GM18517 (cell line): ENCODE data around the gene RALGPS1.

ENCODE experiments used
- ATAC-seq: cut with Tn5 transposase; IDR thresholded peaks from one replicate; pipeline ENCODE4 v1.9.1; 2021; ENCODE audit warnings: mild to moderate bottlenecking, moderate library complexity; ENCODE audit not compliant: unreplicated experiment

Gene RALGPS1

GRCh38 chr9:127182901-127183746, 268.5 kb downstream of the RALGPS1 start:
- no peak for ATAC-seq

DNA sequence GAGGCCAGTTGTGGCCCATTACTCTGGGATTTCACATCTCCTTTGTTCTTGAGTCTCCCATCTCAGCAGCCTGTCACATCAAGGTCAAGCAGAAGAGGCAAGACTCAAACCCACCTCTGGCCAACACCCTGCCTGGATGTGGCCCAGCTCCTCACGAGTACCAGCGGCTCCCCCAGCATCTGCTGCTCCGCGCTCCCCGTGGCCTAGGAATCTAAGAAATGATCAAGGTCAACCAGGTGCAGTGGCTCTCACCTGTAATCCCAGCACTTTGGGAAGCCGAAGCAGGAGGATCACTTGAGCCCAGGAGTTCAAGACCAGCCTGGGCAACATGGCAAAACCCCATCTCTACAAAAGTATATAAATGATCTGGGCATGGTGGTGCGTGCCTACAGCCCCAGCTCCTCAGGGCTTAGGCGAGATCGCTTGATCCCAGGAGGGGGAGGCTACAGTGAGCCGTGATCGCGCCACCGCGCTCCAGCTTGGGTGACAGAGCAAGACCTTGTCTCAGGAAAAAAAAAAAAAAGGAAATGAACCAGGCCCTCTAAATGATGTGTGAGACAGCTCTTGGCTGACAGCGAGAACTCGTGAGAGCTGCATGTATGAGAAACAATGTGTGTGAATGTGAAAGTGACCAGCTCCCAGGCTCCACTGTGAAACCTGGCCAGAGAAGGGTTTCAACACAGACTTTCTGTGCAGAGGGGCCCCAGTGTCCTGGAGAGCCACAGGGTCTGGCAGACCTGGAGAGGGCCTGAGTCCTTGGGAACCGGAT, 269.4 kb downstream of the RALGPS1 start:
- no peak for ATAC-seq

DNA sequence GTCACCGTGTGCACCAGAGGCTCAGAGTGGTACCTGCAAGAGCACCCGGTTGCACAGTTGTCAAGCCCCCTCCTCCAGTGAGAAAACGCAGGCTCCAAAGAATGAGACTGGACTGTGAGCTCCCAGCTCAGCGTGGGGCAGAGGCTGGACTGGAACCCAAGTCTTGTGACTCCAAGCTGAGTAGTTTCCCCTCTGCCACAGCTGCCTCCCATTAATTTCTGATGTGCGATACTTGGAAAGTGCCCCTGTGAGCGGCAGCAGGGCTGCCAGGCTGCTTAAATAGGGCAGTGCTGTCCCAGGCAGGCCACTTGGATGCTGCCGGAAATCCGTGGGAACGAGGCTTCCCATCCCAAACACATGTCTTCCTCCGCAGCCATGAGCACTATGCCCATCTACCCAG, 270.1 kb downstream of the RALGPS1 start:
- ATAC-seq = no peak

DNA sequence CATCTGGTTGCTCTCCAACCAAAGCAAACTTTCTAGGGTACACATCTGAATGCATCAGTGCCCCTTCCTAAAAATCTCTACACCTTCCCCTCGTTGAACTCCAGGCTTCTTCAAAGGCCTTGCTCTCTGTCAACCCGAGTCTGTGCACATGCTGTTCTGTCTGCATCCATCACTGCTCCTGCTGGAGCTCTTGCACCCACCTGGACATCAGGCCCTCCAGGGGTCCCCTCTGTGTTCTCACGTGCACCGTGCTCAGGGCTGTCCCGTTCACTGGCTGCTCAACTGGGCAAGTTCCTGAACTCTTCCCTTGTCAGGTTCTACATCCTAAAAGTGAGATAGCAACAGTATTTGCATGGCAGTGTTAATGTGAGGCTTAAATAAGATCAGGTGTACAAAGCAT, 270.6 kb downstream of the RALGPS1 start:
- no peak for ATAC-seq

- ATAC-seq = no peak
Observed at GRCh38 chr9:127185931-127186781, 271.6 kb downstream of the RALGPS1 start.

- ATAC-seq = no peak
Observed at GRCh38 chr9:127186806-127187205, 272.2 kb downstream of the RALGPS1 start.

GRCh38 chr9:127187231-127187956, 272.8 kb downstream of the RALGPS1 start:
- ATAC-seq = no peak

- ATAC-seq = no peak
Observed at GRCh38 chr9:127188396-127188795, 273.8 kb downstream of the RALGPS1 start.

DNA sequence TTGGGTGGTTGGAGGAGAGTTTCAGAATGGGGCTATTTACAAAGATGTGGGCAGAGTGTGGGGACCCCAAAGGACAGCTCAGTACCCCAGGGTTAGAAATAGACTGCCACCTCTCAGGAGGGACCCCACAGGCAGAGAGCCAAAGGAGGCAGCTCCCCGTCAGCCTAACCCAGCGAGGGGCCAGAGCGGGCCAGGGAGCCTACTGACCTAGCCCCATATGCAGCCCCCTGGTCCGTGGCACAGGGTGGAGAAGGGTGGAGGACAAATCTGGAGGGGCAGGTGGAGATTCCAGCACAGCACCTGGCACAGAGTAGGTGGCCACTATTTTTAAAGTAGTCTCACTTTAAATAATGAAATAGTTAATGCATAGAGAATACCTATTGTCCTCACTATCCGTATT, 275.0 kb downstream of the RALGPS1 start:
- no peak for ATAC-seq

DNA sequence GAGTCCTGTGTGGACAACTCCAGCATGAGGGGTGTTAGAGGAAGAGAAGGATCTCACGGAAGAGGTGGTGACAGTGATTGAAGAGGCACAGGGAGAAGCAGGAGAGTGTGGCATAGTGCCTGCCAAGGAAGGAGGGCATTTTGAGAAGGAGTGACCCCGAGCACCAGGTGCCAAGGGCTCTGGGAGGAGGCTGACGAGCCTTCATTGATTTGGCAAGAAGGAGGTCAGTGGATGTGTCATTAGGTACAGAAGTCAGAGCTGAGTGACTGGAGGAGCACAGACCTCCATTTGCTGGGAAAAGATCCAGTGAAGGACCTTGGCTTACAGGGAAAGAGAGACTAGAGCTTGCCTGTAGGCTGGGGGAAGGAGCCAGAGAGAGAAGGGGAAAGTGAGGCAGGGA, 278.2 kb downstream of the RALGPS1 start:
- ATAC-seq = no peak

GRCh38 chr9:127193483-127193882, 278.9 kb downstream of the RALGPS1 start:
- no peak for ATAC-seq

- no peak for ATAC-seq
Observed at GRCh38 chr9:127194881-127195713, 280.5 kb downstream of the RALGPS1 start.

- ATAC-seq = no peak
Observed at GRCh38 chr9:127195976-127196825, 281.6 kb downstream of the RALGPS1 start.

- no peak for ATAC-seq
Observed at GRCh38 chr9:127196826-127197145, 282.2 kb downstream of the RALGPS1 start.

DNA sequence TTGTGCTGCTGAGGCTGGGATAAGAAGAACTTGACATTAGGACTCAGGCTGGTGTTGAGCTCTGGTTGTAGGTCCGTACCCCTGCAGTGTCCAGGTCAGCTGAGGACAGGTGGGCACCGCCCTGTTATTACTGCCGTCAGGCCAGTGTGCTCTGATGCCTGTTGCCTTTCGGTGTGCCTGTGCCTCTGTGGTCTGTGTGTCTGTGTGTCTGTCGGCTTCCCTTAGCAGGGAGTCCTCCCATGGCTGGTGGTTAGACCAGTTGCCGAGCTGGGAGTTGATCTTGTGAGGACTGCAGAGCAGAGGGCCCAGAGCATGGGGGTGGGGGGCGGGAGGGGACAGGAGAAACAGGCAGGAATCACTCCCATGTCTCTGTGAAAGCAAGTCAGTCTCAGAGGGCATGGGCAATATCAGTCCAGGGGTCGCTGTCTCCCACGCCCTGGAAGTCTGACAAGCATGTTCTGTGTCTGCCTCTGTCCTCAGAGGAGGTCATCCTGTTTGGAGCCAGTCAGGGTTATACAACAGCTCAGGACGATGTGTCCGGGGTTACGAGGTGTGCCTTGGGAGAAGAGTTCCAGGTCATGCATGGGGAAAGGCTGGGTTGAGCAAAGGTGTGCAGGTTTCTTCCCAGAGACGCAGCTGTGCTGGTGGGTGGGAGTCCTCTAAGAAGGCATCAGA, 282.7 kb downstream of the RALGPS1 start:
- ATAC-seq = no peak

DNA sequence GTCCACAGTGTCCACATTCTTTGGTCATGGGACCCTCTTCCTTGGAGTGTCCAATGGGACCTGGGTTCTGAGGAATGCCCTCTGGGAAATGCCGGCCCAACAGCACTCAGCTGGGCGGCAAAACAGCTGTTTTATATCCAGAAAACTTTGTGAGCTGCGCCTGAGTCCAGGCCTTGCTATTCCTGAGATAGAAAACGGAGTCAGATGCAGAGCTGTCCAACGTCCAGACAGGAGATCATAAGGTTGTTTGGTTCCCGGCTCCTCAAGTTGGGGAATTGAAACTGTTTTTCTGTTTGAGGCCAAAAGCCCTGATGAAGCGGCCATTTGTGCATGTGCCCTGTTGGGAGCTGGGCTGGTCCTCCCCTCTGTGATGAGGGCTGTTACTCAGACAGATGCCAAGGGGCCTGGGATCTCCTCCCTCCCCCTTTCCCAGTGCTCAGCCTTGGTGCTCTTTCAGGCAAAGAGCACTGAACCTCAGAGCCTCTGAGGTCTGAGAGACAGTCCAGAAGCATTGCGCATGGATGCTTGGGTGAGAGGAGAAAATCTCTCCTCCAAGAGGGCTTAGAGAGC, 283.4 kb downstream of the RALGPS1 start:
- no peak for ATAC-seq

DNA sequence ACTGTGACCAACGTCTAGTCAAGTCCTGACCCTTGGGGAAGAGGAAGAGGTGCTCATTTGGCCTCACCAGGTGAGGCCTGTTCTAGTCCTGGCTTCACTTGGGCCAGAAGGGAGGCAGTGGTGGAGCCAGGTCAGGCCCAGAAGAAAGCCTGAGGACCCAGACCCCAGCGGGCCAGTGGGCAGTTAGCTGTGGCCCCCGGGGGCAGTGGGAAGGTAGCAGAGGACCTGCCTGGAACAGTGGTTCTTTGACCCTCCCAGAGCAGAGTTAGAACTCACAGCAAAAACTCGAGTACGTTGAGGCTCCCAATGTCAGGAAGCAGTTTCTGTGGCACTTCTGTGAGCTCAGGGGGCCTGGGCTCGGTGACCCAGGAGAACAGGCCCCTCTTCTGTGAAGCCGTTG, 284.0 kb downstream of the RALGPS1 start:
- ATAC-seq = no peak
